Activated T-helper 2 cell treated with anti-CD3 and anti-CD28 coated beads, Interferon-gamma antibody, Interleukin-2, Interleukin-4, amounts not matched to agents 10 μg/mL and 5 μg/mL and 100 μg/mL, durations not matched to agents 14 hours and 24 hours and 36 hours (primary cell): Measurements from ENCODE around the gene LIN52. TPM values are rescaled to one million over a fixed set of nuclear protein-coding genes. Genes with fewer than 3 reads are reported as not detected.

ENCODE experiments used
- DNase-seq: peaks from one replicate; pipeline ENCODE4 v3.0.0; 2021; ENCODE audit warnings: low spot score
- H3K27ac Mint-ChIP-seq: one replicate; pipeline ENCODE4 v1.8.0; 2021; ENCODE audit warnings: mixed read lengths
- H3K27me3 Mint-ChIP-seq: one replicate; pipeline ENCODE4 v1.8.0; 2021; ENCODE audit warnings: low read depth, mixed read lengths
- H3K36me3 Mint-ChIP-seq: one replicate; pipeline ENCODE4 v1.8.0; 2021; ENCODE audit warnings: low read depth, mixed read lengths
- H3K4me1 Mint-ChIP-seq: one replicate; pipeline ENCODE4 v1.8.0; 2021; ENCODE audit warnings: low read depth, mixed read lengths
- H3K4me3 Mint-ChIP-seq: one replicate; pipeline ENCODE4 v1.8.0; 2021; ENCODE audit warnings: low read depth, mild to moderate bottlenecking, moderate library complexity, mixed read lengths
- H3K9me3 Mint-ChIP-seq: one replicate; pipeline ENCODE4 v1.8.0; 2021; ENCODE audit warnings: mixed read lengths
- intact Hi-C: fragments of 100-400 bp; cut with micrococcal nuclease; formaldehyde crosslinking; loops from one replicate; pipeline ENCODE4 v1.15.1; 2023
- total RNA-seq: library from RNA; stranded (reverse); gene quantifications from 2 replicates; pipeline ENCODE4 v1.2.3, GENCODE V29; 2022

LIN52 gene
- total RNA-seq, 1 donor from 2014 or later = 16.7 TPM

DNA sequence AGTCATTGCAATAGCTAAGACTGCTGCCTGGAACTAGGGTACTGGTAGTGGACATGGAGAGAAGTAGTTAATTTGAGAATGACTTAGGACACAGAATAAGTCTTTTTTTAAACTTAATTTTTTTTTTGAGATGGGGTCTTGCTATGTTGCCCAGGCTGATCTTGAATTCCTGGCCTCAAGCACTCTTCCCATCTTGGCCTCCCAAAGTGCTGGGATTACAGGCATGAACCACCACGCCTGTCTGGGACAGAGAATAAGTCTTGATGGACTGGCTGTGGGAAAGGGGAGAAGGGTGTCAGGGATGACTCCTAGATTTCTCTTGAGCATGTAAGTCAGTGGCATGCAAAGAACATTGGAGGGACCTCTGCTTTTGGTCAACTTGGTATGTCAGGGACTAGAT lies 42.9 kb downstream of the LIN52 start:
- DNase-seq = no peak
- intact Hi-C loops = no loop called here
- Mint-ChIP-seq H3K27me3 (no peaks in the 10 kb centered on the region), H3K27ac (no peak overlapping the region), H3K4me1 (no peaks in the 10 kb centered on the region), H3K4me3 (no peak overlapping the region), H3K36me3 (peaks cover 10% of the 10 kb centered on the region), H3K9me3 (no peaks in the 10 kb centered on the region)

DNA sequence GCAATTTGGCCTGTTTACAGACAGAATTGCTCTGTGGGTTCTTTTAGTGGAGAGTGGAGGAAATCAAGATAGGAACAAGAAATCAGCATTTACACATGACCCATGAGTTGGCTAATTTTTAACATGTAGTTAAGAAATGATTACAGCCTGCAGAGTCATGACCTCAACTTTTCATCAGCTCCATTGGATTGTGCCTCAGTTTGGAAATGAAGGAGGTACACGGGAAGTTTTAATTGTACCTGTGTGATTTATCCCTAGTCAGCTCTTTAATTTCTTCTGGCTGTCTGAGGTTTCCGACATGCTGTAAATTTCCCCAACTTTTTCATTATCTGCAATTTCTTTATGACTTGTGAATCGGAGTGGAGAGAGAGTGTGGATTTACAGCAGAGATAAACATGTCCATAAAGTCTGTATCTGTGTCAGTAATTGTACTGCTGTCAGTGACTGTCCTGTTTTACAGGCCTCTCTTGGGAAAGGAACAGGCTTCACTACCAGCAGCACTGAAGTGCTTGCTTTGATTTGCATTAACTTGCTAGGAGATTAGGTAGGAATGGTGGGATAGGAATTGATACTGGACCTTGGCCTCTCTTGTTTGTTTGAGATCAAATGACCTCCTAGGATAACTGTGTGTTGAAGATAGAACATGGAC lies 49.2 kb downstream of the LIN52 start:
- peaks cover 21% of the 10 kb centered on the region for H3K4me1 Mint-ChIP-seq
- H3K27ac Mint-ChIP-seq = no peak overlapping the region
- no peaks in the 10 kb centered on the region for H3K36me3 Mint-ChIP-seq
- H3K9me3 Mint-ChIP-seq = no peaks in the 10 kb centered on the region
- H3K4me3 Mint-ChIP-seq = no peak overlapping the region
- no peaks in the 10 kb centered on the region for H3K27me3 Mint-ChIP-seq
- DNase-seq = no peak
- intact Hi-C loops = no loop called here

DNA sequence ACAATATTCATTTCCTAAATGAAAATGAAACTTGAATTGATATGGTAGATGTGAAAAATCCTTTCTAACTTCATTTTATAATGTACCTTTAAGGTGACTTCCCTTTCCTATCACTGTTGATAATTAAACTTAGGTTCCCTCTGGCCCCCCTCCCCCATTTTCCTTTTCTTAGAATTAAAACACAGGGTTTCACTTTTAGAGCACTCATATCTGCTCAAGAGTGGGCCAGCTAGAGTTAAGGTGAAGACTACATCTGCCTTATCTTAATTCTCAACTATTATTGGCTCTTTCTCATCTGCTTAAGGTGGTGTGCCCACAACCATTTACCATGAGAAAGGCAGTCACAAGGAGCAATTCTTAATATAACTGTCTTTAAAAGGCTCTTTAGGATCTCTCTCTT lies 49.7 kb downstream of the LIN52 start:
- H3K4me3 Mint-ChIP-seq = no peak overlapping the region
- no peak for DNase-seq
- intact Hi-C loops = no loop called here
- no peaks in the 10 kb centered on the region for H3K27me3 Mint-ChIP-seq
- peaks cover 23% of the 10 kb centered on the region for H3K4me1 Mint-ChIP-seq
- no peaks in the 10 kb centered on the region for H3K36me3 Mint-ChIP-seq
- H3K9me3 Mint-ChIP-seq = no peaks in the 10 kb centered on the region
- no peak overlapping the region for H3K27ac Mint-ChIP-seq

DNA sequence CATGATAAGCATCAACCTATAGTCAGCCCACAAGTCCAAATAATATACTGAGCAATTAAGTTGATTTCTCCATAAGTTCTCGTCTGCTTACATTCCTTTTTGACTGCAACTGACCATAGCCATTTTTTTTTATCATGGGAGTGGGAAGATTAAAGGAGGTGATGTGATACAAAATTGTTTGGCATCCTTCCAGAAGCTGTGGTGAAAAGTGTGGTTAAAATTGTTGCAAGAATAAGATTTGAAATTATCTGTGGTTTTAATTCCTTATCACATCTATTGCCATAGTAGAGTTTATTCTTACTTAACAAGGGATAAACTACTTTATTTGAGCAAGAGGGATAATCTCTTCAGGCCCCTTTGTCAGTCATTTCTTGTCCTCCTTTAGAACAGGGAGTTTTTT lies 50.7 kb downstream of the LIN52 start:
- Mint-ChIP-seq H3K27me3 (no peaks in the 10 kb centered on the region), H3K27ac (no peak overlapping the region), H3K4me1 (peaks cover 23% of the 10 kb centered on the region), H3K9me3 (no peaks in the 10 kb centered on the region), H3K36me3 (no peaks in the 10 kb centered on the region), H3K4me3 (no peak overlapping the region)
- no peak for DNase-seq
- intact Hi-C loops = no loop called here

DNA sequence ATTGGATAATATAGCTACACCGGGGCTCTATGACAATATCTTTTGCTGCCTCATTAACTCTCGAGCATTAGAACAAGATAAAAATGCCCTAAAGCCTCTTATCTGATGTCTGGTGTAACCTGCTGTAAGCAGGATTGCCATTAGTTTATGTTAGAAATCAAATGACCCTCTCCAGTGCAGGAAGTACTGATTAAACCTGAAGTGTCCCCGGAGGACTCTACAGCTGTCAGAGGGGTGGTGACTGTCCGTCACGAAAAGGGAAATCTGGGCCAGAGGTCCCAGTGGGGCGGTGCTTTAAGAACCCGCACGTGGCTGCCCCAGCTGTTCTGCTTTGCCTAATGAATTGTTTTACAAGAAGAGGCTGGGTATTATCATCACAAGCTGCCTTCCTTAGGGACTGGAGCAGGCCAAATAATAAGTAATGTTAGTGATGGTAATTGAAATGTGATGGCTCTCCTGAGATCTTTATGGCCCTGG lies 55.7 kb downstream of the LIN52 start:
- Mint-ChIP-seq H3K36me3 (peaks cover 10% of the 10 kb centered on the region), H3K4me1 (peaks cover 18% of the 10 kb centered on the region), H3K4me3 (no peak overlapping the region), H3K27me3 (no peaks in the 10 kb centered on the region), H3K9me3 (no peaks in the 10 kb centered on the region), H3K27ac (no peak overlapping the region)
- intact Hi-C loops = no loop called here
- no peak for DNase-seq

DNA sequence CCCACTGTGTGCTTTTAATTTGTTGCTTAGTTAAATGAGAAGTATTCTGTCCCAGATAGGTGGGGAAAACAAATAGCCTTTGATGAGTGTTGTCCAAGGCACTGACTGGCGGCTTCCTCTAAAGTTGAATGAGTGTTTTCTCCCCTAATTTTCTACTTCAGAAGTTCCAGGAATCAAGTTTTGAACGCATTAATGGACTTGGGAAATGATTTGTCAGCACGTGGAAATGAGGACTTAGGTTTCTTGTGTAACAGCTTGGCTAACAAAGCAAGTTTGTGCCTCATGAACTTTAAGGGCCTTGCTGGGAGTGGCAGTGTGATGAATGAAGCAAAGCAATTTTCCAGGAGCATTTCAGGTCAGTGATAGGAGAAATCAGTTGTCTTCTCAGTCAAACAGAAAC lies 56.9 kb downstream of the LIN52 start:
- H3K9me3 Mint-ChIP-seq = no peaks in the 10 kb centered on the region
- no peak overlapping the region for H3K4me3 Mint-ChIP-seq
- no peaks in the 10 kb centered on the region for H3K27me3 Mint-ChIP-seq
- H3K27ac Mint-ChIP-seq = no peak overlapping the region
- intact Hi-C loops = no loop called here
- DNase-seq = no peak
- H3K4me1 Mint-ChIP-seq = peaks cover 19% of the 10 kb centered on the region
- H3K36me3 Mint-ChIP-seq = peaks cover 15% of the 10 kb centered on the region

DNA sequence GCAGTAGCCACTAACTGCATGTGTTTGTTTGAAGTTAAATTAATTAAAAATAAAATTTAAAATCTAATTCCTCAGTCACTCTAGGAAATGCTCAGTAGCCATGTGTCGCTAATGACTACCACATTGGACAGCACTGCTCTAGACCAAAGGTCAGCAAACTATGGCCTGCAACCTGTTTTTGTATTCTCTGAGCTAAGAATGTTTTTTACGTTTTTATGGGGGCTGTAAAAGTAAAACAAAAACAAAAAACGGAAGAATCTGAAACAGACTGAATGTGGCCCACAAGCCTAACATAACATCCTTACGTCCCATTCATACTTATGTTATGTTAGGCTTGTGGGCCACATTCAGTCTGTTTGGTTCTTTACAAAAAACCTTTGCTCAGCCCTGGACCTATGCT lies 57.8 kb downstream of the LIN52 start:
- Mint-ChIP-seq H3K4me3 (no peak overlapping the region), H3K4me1 (peaks cover 23% of the 10 kb centered on the region), H3K27ac (no peak overlapping the region), H3K27me3 (no peaks in the 10 kb centered on the region), H3K36me3 (peaks cover 20% of the 10 kb centered on the region), H3K9me3 (no peaks in the 10 kb centered on the region)
- no peak for DNase-seq
- intact Hi-C loops = no loop called here

DNA sequence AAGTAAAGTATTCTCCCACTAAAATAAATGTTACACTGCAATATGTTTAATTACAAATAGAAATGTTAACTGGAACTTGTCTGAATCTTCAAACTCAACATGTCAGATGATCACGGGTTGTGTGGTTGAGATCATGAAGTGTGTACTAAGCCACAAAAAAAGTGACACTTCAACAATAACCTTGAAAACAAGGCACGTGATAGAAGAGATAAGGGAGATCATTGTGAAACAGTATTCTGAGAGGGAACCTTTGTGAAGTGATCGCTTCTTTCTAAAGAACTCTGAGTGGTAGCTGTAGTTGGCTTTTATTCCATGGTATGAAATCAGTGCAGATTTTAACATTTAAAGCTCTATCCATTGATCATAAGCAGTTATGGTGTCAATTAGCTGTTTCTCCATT lies 60.0 kb downstream of the LIN52 start:
- Mint-ChIP-seq H3K4me3 (no peak overlapping the region), H3K36me3 (peaks cover 22% of the 10 kb centered on the region), H3K9me3 (no peaks in the 10 kb centered on the region), H3K27me3 (no peaks in the 10 kb centered on the region), H3K4me1 (peaks cover 25% of the 10 kb centered on the region), H3K27ac (no peak overlapping the region)
- DNase-seq = no peak
- intact Hi-C loops = no loop called here

DNA sequence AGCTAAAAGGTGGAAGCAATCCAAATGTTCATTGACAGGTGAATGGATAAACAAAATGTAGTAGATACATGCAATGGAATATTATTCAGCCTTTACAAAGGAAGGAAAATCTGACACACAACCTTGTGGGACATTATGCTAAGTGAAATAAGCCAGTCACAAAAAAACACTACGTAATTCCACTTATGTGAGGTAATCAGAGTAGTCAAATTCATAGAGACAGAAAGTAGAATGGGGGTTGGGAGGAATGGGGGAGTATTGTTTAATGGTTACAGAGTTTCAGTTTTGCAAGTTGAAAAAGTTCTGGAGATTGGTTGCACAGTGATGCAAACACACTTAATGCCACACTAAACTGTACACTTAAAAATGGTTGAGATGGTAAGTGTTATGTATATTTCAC lies 62.8 kb downstream of the LIN52 start:
- no peak overlapping the region for H3K4me3 Mint-ChIP-seq
- peaks cover 19% of the 10 kb centered on the region for H3K36me3 Mint-ChIP-seq
- H3K27ac Mint-ChIP-seq = no peak overlapping the region
- no peaks in the 10 kb centered on the region for H3K9me3 Mint-ChIP-seq
- no peak for DNase-seq
- intact Hi-C loops = no loop called here
- H3K4me1 Mint-ChIP-seq = peaks cover 23% of the 10 kb centered on the region
- no peaks in the 10 kb centered on the region for H3K27me3 Mint-ChIP-seq

DNA sequence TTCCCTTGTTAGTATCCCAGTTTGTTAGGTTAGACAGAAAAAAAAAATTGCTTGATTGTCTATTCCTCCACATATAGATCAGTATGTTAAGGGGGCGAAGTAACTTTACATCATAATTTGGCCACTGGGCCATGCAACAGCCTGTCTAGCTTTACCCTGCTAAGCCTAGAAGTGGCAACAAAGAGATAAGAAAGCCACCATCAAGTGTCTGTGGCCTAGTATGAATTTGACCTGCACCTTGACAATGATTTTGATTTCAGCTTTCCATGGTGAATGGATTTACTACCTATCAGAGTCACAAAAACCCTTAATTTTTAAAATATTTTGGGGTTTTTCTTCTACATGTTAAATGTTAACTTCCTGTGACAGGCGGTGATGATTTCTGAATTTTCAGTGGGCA lies 63.9 kb downstream of the LIN52 start:
- intact Hi-C loops = no loop called here
- H3K4me1 Mint-ChIP-seq = peaks cover 23% of the 10 kb centered on the region
- H3K27me3 Mint-ChIP-seq = no peaks in the 10 kb centered on the region
- no peak overlapping the region for H3K27ac Mint-ChIP-seq
- H3K9me3 Mint-ChIP-seq = no peaks in the 10 kb centered on the region
- no peak for DNase-seq
- H3K4me3 Mint-ChIP-seq = no peak overlapping the region
- H3K36me3 Mint-ChIP-seq = peaks cover 19% of the 10 kb centered on the region

DNA sequence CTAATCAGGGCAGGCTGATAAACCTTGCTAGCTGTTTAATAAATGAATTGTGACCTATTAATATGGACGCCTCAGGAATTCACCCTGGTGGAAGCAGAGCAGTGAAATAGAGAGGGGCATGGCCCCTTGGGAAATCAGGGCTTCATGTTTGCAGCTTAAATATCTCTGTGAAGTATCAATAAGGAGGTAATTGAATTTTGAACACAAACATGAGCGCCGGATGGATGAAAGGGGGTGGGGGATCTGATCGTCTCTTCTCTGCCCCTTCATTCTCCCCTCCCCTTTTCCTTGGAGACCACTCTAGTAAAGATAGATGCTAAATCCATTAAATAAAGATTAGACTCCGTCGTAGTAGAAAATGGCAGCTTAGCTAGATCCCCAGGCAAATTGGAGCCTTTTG lies 70.5 kb downstream of the LIN52 start:
- no peaks in the 10 kb centered on the region for H3K9me3 Mint-ChIP-seq
- intact Hi-C loops = no loop called here
- H3K27ac Mint-ChIP-seq = no peak overlapping the region
- no peaks in the 10 kb centered on the region for H3K36me3 Mint-ChIP-seq
- H3K4me1 Mint-ChIP-seq = no peaks in the 10 kb centered on the region
- H3K4me3 Mint-ChIP-seq = no peak overlapping the region
- no peaks in the 10 kb centered on the region for H3K27me3 Mint-ChIP-seq
- no peak for DNase-seq

DNA sequence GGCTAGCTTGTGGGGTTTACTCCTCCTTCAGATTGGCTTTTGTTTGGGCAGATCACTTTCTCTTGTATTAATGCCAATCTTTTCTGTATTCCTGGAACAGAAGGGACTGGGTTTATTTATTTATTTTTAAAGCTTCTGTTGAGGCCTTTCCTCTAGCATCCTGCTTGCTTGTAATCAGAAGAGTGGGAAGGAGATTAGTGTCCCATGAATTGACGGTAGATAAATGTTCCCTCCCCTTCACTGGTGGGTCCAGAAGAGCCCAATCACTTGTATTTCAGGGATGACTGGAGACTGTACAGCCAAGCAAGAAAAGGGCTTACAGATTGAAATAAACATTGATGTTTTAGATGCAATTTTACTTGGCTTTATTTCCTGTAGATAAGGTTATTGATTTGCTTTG lies 71.0 kb downstream of the LIN52 start:
- no peak overlapping the region for H3K27ac Mint-ChIP-seq
- no peak overlapping the region for H3K4me3 Mint-ChIP-seq
- no peaks in the 10 kb centered on the region for H3K36me3 Mint-ChIP-seq
- H3K27me3 Mint-ChIP-seq = no peaks in the 10 kb centered on the region
- no peaks in the 10 kb centered on the region for H3K4me1 Mint-ChIP-seq
- intact Hi-C loops = no loop called here
- no peak for DNase-seq
- H3K9me3 Mint-ChIP-seq = no peaks in the 10 kb centered on the region

DNA sequence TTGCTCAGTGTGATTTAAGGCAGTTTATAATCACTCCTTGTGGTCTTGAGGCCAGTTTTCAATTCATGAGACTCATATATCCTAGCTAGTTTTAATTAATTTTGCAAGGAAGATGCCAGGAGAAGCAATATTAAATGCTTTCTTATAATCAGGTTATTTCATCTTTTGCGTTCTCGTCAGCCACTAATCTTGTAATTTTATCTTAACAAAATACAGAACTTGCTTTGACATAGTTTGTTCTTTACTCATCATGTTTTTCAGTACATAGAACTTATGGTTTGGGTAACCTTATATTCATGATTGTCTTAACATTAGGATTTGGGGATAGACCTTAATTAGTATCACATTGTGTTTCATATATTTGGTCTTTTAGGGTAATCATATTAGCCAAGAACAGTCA lies 76.0 kb downstream of the LIN52 start:
- Mint-ChIP-seq H3K9me3 (no peaks in the 10 kb centered on the region), H3K4me1 (peaks cover 3% of the 10 kb centered on the region), H3K36me3 (no peaks in the 10 kb centered on the region), H3K27ac (no peak overlapping the region), H3K27me3 (no peaks in the 10 kb centered on the region), H3K4me3 (no peak overlapping the region)
- no peak for DNase-seq
- intact Hi-C loops = no loop called here
